DND-41 (cell line): ENCODE results near the gene NPW.

Experiments used
- EZH2 ChIP-seq: IDR thresholded peaks from 3 replicates; pipeline ENCODE4 v1.6.1; 2012; ENCODE audit warnings: borderline replicate concordance, low read depth, mild to moderate bottlenecking, moderate library complexity, low read length, inconsistent platforms; ENCODE audit not compliant: severe bottlenecking
- TF ChIP-seq, protein P1 (sequence below): IDR thresholded peaks from 2 replicates; pipeline ENCODE4 v1.5.1; 2012; ENCODE audit warnings: borderline replicate concordance, low read length, moderate library complexity, mild to moderate bottlenecking; ENCODE audit not compliant: poor library complexity, severe bottlenecking; ENCODE audit errors: extremely low read depth

DNA sequence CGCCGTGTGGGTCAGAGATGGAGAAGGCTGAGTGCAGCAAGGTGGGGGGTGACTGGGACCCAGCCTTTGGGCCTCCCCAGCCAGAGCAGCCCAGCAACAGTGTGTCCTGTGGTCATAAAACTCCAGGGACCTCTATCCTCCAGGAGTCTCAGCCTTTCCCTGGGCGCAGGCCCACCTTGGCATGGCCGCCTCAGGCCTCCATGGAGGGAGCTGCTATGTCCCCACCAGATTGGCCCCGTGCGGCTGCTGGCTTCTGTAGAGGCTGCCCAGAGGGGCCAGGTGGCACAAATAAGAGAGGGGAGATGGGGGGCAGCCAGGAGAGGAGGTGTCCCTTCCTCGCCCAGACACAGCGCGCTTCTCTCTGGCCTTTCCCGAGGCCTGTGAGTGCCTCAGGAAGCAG lies 32.4 kb upstream of the NPW start:
- TF ChIP-seq, protein P1, sequence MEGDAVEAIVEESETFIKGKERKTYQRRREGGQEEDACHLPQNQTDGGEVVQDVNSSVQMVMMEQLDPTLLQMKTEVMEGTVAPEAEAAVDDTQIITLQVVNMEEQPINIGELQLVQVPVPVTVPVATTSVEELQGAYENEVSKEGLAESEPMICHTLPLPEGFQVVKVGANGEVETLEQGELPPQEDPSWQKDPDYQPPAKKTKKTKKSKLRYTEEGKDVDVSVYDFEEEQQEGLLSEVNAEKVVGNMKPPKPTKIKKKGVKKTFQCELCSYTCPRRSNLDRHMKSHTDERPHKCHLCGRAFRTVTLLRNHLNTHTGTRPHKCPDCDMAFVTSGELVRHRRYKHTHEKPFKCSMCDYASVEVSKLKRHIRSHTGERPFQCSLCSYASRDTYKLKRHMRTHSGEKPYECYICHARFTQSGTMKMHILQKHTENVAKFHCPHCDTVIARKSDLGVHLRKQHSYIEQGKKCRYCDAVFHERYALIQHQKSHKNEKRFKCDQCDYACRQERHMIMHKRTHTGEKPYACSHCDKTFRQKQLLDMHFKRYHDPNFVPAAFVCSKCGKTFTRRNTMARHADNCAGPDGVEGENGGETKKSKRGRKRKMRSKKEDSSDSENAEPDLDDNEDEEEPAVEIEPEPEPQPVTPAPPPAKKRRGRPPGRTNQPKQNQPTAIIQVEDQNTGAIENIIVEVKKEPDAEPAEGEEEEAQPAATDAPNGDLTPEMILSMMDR = no peak
- no peak for TF ChIP-seq EZH2
